Femur (tissue), 1 donor: ENCODE results near the gene PARP12.

Source experiments
- DNase-seq: peaks from one replicate; pipeline ENCODE4 v3.0.0-alpha.2; 2017

The PARP12 gene

DNA sequence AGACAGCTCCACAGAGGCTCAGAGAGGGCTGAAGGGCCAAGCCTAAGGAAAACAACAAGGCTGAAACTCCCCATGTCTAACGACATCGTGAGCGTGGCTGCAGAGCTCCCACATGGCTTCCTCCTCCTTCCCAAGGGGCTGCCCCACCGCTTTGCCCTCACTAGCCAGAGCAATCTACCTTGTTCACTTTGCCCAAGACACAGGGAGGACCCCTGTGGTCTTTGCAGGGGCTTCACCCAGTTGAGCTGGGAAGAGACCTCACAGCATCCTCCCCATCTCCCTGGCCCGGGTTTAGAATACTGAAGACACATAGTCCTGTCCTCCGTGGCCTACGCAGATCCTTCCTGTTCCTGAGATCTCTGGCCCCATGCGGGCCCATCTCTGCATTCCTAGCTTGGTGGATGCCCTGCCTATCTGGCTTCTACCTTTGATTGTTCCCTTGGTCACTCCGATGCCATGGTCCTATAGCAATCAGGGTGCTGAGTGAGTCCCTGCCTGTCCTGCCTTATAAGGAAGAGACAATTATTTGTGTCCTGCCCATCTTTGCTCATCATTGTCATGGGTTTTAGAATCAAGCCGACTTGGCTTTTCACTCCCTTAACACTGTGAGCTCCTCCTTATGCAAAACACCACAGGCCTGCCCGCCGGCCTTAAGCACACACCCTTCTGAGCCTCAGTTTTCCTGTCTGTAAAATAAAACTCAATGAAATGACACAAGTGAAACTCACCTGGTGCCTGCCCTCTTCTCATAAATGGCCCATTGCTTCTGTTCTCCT lies 73.2 kb downstream of the PARP12 start:
- no peak for DNase-seq

GRCh38 chr7:139987691-139988516 lies 74.8 kb downstream of the PARP12 start:
- no peak for DNase-seq

- no peak for DNase-seq
Measured at GRCh38 chr7:139985811-139986210, 76.9 kb downstream of the PARP12 start.

- no peak for DNase-seq
Measured at GRCh38 chr7:139984642-139985539, 77.9 kb downstream of the PARP12 start.

GRCh38 chr7:139982927-139983920 lies 79.5 kb downstream of the PARP12 start:
- DNase-seq: no peak

- DNase-seq: no peak
Measured at GRCh38 chr7:139981511-139981895, 81.2 kb downstream of the PARP12 start.

- DNase-seq: no peak
Measured at GRCh38 chr7:139976838-139977656, 85.7 kb downstream of the PARP12 start.

DNA sequence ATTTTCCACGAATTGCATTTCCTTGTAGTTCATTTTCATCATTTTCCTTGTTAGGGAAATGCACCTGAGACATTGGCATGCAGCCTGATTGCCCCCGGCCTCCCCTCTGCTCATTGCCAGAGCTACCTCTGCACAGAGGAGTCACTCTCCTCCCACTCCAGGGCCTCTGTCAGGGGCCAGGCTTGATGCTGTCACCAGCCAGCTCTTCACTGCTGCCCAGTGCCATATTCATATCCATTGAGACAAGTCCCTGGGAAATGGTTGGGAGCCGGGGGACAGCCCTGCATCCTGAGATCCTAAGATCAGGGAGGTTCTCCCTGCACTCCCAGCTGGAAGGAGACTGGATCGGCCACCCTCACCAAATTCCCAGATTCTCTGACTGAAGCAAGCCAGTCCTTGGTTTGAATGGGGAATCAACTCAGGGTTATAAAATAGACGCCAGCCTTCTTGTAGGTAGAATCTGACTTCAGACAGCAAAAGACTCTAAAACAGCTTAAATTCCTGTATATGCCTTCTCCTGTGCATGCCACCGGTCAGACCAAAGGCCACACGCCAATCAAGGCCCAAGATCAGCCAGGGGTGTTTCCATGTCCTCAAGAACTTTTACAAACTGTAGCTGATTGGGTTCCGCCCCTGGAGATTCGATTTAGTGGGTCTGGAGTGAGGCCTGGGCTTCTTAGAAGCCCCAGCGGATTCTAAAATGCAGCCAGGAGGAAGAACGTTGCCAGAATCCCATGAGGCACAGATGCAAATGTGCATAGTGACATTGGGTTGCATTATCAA lies 86.5 kb downstream of the PARP12 start:
- DNase-seq: no peak

- no peak for DNase-seq
Measured at GRCh38 chr7:139974179-139974811, 88.5 kb downstream of the PARP12 start.
